NCI-H526 (cell line): ENCODE data around the gene AQP12A.

Source experiments
- DNase-seq, 2 experiments: peaks; one replicate each; lab custom pipeline; 2025; lab: John Stamatoyannopoulos, UW

Gene AQP12A

DNA sequence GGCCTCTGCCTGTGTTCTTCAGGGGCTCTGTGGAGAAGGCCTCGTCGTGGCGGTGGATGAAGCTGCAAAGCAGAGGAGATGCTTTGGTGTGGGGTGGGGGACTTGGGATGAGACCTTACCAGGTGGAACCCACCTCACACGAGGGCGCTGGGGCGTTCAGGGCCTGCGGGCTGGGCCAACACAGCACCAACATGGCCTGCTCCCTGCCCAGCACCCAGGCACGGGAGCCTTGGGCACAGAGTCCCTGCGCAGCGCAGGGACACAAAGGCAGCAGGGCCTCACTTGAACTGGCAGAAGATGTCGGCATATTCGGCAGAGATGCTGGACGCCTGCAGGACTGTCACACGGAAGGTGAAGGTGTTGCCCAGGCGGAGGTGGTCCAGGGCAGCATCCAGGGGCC is 53.8 kb downstream of the AQP12A start:
- no peak for DNase-seq

DNA sequence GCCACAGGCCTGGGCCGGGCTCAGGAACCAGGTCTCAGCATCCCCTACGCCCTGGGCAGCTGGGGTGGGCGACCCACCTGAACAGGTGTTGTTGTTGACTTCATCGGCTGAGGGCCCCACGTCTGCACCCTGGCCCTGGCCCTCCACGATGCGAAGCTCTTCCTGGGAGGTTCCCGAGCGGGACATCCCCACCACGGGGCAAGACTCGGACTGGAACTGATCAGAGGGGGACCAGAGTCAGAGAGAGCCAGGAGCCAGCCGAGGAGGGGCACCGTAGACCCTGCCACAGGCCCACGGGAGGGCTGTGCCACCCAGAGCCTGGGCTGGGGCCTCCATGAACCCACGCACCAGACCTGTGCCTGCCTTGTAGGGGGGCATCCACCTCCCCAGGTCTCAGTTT is 54.3 kb downstream of the AQP12A start:
- DNase-seq = no peak

DNA sequence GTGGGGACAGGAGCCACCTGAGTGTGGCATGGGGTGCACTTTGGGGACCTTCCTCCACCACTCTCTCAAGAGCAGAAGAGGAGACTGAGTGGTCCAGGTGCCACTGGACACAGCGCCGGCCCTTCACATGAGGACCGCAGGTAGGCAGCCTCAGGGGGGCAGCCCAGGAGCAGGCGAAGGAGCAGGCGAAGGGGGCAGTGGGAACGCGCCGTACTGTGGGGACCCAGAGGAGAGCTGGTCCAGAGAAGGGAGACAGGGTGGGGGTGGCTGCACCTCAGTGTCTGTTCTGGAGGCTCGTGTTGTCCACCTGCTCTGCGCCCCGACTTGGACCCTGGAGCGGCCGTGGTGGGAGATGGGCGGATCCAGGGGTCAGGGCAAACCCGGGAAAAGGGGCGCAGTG is 55.0 kb downstream of the AQP12A start:
- no peak for DNase-seq

DNA sequence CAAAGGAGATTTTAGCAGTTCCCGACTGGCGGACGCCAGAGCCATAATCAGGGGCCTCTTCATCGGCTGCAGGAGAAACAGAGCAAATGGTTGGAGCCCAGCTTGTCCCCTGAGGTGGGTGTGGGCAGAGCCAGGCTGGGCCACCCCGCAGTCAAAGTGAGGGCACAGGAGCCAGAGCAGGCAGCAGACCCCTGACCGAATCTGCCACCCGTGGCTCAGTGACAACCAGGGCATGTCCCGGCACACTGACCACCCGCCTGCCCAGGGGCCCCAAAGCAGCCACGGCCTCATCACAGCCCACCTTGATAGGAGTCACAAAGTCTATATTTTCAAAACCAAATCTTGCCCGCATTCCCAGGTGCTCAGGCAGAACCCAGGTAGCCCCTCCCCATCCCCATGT is 55.6 kb downstream of the AQP12A start:
- no peak for DNase-seq
